NCI-H748 (cell line): ENCODE data around the gene MAN1A1.

ENCODE experiments used
- DNase-seq: peaks from one replicate; lab custom pipeline; 2025; ENCODE audit not compliant: unreplicated experiment; lab: John Stamatoyannopoulos, UW

Gene MAN1A1

GRCh38 chr6:119346936-119347335 is 2.6 kb downstream of the MAN1A1 start:
- DNase-seq, result peak; percentile 28

- DNase-seq, result no peak
Observed at GRCh38 chr6:119346450-119346849, 3.1 kb downstream of the MAN1A1 start.

- DNase-seq, result no peak
Observed at GRCh38 chr6:119345114-119345513, 4.4 kb downstream of the MAN1A1 start.

- peak; percentile 4 for DNase-seq
Observed at GRCh38 chr6:119344306-119344705, 5.3 kb downstream of the MAN1A1 start.

GRCh38 chr6:119343573-119344146 is 5.9 kb downstream of the MAN1A1 start:
- no peak for DNase-seq

- no peak for DNase-seq
Observed at GRCh38 chr6:119343167-119343566, 6.4 kb downstream of the MAN1A1 start.

- no peak for DNase-seq
Observed at GRCh38 chr6:119342430-119342829, 7.1 kb downstream of the MAN1A1 start.

- DNase-seq, result no peak
Observed at GRCh38 chr6:119340796-119341487, 8.6 kb downstream of the MAN1A1 start.

GRCh38 chr6:119339941-119340456 is 9.6 kb downstream of the MAN1A1 start:
- no peak for DNase-seq

GRCh38 chr6:119337762-119338161 is 11.8 kb downstream of the MAN1A1 start:
- DNase-seq, result no peak

GRCh38 chr6:119337252-119337651 is 12.3 kb downstream of the MAN1A1 start:
- DNase-seq, result no peak

- no peak for DNase-seq
Observed at GRCh38 chr6:119334535-119335264, 14.9 kb downstream of the MAN1A1 start.

- DNase-seq, result peak; percentile 44
Observed at GRCh38 chr6:119333707-119334295, 15.8 kb downstream of the MAN1A1 start.

- no peak for DNase-seq
Observed at GRCh38 chr6:119333063-119333609, 16.4 kb downstream of the MAN1A1 start.

GRCh38 chr6:119331663-119332286 is 17.8 kb downstream of the MAN1A1 start:
- no peak for DNase-seq

- DNase-seq, result no peak
Observed at GRCh38 chr6:119330520-119331113, 18.9 kb downstream of the MAN1A1 start.

GRCh38 chr6:119329794-119330180 is 19.8 kb downstream of the MAN1A1 start:
- DNase-seq, result no peak

- DNase-seq, result no peak
Observed at GRCh38 chr6:119328892-119329793, 20.4 kb downstream of the MAN1A1 start.

- DNase-seq, result no peak
Observed at GRCh38 chr6:119328254-119328653, 21.3 kb downstream of the MAN1A1 start.
